ENCODE results near the gene CCM2L.

- no peak for TF ChIP-seq POLR2A (IDR thresholded peaks at IDR 0.05)
- no peak for TF ChIP-seq CTCF (IDR thresholded peaks at IDR 0.05)
These were observed 68.6 kb downstream of the CCM2L start for GRCh38 chr20:32078791-32079190.
